Neuronal stem cell (in vitro differentiated cells): ENCODE results near the gene OR6S1.
"Not testable (repeated sequence)": the region's sequence is repeated elsewhere in the genome, so short reads cannot be mapped to it uniquely, and the experiment has no call there.

Experiments
- DNase-seq: peaks from one replicate; pipeline ENCODE4 v3.0.0-alpha.2; 2013; ENCODE audit warnings: low spot score
- H2AFZ ChIP-seq: one replicate; pipeline ENCODE4 v1.6.1; 2013; ENCODE audit warnings: mild to moderate bottlenecking, low read length, inconsistent platforms
- H2AK5ac ChIP-seq: 2 replicates; pipeline ENCODE4 v1.6.1; 2013; ENCODE audit warnings: low read depth, mild to moderate bottlenecking, inconsistent platforms, low read length, moderate library complexity, mixed read lengths
- H2BK120ac ChIP-seq: 2 replicates; pipeline ENCODE4 v1.6.1; 2013; ENCODE audit warnings: low read depth, mild to moderate bottlenecking, inconsistent platforms, low read length, moderate library complexity, mixed read lengths
- H2BK12ac ChIP-seq: one replicate; pipeline ENCODE4 v1.6.1; 2013; ENCODE audit warnings: low read length, inconsistent platforms
- H2BK15ac ChIP-seq: 2 replicates; pipeline ENCODE4 v1.6.1; 2013; ENCODE audit warnings: mild to moderate bottlenecking, low read length, inconsistent platforms, mixed read lengths
- H2BK5ac ChIP-seq: one replicate; pipeline ENCODE4 v1.6.1; 2013; ENCODE audit warnings: inconsistent platforms, mild to moderate bottlenecking, low read length, moderate library complexity
- H3K14ac ChIP-seq: one replicate; pipeline ENCODE4 v1.6.1; 2013; ENCODE audit warnings: low read length, inconsistent platforms
- H3K18ac ChIP-seq: 2 replicates; pipeline ENCODE4 v1.6.1; 2013; ENCODE audit warnings: low read length, inconsistent platforms
- H3K23ac ChIP-seq: 2 replicates; pipeline ENCODE4 v1.6.1; 2013; ENCODE audit warnings: low read depth, mild to moderate bottlenecking, mixed read lengths, low read length, inconsistent platforms; ENCODE audit not compliant: poor library complexity
- H3K27ac ChIP-seq: replicated peaks from 3 replicates; pipeline ENCODE4 v1.5.1; 2013; ENCODE audit warnings: low read length, inconsistent platforms
- H3K27me3 ChIP-seq, 3 experiments: 2 replicates each; pipeline ENCODE4 v1.6.1; 2013; ENCODE audit warnings: low read length in 3 of 3, mild to moderate bottlenecking in 2 of 3, inconsistent platforms in 1 of 3, low read depth in 1 of 3, mixed read lengths in 1 of 3, moderate library complexity in 1 of 3; ENCODE audit not compliant: control insufficient read depth in 3 of 3, insufficient read depth in 3 of 3
- H3K36me3 ChIP-seq, 2 donors: replicated peaks in 1 of 2; 2 replicates each; pipeline ENCODE4 v1.6.1; 2013; ENCODE audit warnings: low read length in 2 of 2; ENCODE audit not compliant: control insufficient read depth in 2 of 2, insufficient read depth in 2 of 2
- H3K4ac ChIP-seq: 2 replicates; pipeline ENCODE4 v1.6.1; 2013; ENCODE audit warnings: inconsistent platforms, mild to moderate bottlenecking, low read length, moderate library complexity
- H3K4me1 ChIP-seq, 2 donors: 1 replicate in 1 of 2; 2 replicates in 1 of 2; pipeline ENCODE4 v1.6.1; 2013; ENCODE audit warnings: low read length in 2 of 2, low read depth in 1 of 2; ENCODE audit not compliant: control insufficient read depth in 2 of 2, insufficient read depth in 1 of 2
- H3K4me2 ChIP-seq: one replicate; pipeline ENCODE4 v1.6.1; 2013; ENCODE audit warnings: mild to moderate bottlenecking, low read length, inconsistent platforms; ENCODE audit not compliant: insufficient read depth, poor library complexity, severe bottlenecking
- H3K4me3 ChIP-seq, 2 donors: 2 replicates each; pipeline ENCODE4 v1.5.1; 2013; ENCODE audit warnings: low read length in 2 of 2, mild to moderate bottlenecking in 2 of 2, inconsistent platforms in 1 of 2, moderate library complexity in 1 of 2
- H3K79me1 ChIP-seq: one replicate; pipeline ENCODE4 v1.6.1; 2013; ENCODE audit warnings: low read depth, mild to moderate bottlenecking, inconsistent platforms, low read length, moderate library complexity
- H3K9ac ChIP-seq: one replicate; pipeline ENCODE4 v1.6.1; 2013; ENCODE audit warnings: mild to moderate bottlenecking, low read depth, low read length, inconsistent platforms; ENCODE audit not compliant: poor library complexity
- H3K9me3 ChIP-seq, 2 donors: replicated peaks in 1 of 2; 2 replicates each; pipeline versions ENCODE3 to v1.6.1; 2013; ENCODE audit warnings: low read length in 2 of 2, mild to moderate bottlenecking in 2 of 2, inconsistent platforms in 1 of 2, low read depth in 1 of 2, mixed read lengths in 1 of 2, moderate library complexity in 1 of 2; ENCODE audit not compliant: control insufficient read depth in 2 of 2, insufficient read depth in 1 of 2
- H4K8ac ChIP-seq: one replicate; pipeline ENCODE4 v1.6.1; 2013; ENCODE audit warnings: low read depth, mild to moderate bottlenecking, inconsistent platforms, low read length, moderate library complexity
- H4K91ac ChIP-seq: one replicate; pipeline ENCODE4 v1.6.1; 2013; ENCODE audit warnings: low read length, low read depth, mild to moderate bottlenecking, inconsistent platforms; ENCODE audit not compliant: poor library complexity
- WGBS, 2 donors: extraction: QIAGEN DNeasy Blood & Tissue Kit; methylation state at CpG; one replicate each; pipeline ENCODE4 v1.1.7; 2013; ENCODE audit warnings: missing lambda C conversion rate in 2 of 2, mixed read lengths in 1 of 2; ENCODE audit not compliant: insufficient read length in 2 of 2, insufficient replicate concordance in 1 of 2; ENCODE audit errors: extremely low coverage in 2 of 2; 5-methylcytosine and 5-hydroxymethylcytosine counted together

Gene OR6S1

DNA sequence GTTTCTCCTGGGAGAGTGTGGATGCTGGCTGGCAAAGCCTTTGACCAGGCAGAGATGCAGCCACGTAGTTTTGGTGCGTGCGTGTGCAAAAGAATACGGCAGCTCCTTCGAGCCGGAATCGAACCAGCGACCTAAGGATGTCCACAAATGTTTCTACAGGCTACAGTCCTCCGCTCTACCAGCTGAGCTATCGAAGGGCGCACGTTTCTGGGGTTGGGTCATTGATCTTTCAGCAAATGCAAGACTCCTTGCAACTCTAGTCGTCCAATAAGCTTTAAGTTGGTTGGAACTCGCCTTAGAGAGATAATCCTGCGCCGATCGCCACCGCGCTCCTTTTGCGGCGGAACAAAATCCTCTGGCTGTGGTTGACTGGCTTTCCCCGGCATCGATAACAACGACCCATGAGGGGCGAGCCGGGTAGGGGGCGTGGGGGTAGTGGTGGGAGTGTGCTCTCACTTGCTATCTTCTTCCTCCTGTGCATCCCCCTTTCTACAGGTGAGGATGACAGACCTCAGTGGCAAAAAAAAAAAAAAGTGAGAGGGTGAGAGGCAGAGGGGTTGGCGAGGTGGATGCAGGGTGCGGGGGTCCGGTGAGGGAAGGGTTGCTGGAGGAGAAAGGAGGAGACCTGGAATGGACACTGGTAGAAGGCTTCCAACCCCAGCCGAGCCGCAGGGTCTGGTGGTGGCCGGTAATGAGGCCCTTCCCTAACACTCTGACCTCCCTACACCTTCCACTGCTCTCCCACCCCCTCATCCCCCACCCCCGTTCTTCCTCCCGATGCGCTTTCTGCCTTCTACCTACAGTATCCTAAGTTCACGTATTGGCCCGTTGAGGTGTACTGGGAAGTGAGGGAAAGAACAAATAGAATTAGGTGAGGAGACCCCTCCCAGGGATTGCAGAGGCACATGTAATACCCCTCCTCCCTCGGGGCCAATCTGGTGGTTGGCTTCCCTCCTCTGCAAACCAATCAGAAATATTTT, 11.8 kb upstream of the OR6S1 start:
- H2BK15ac ChIP-seq: no peak overlapping the region
- no peaks in the 10 kb centered on the region for H3K79me1 ChIP-seq
- DNase-seq: peak; percentile 72
- peak overlapping the region; percentile 56 for H3K4me2 ChIP-seq
- H3K4me3 ChIP-seq: peak overlapping the region; percentile 44 to 77
- no CpG with 5 or more reads among the region's 39 CpGs for WGBS, 2 donors
- no peak overlapping the region for H2BK5ac ChIP-seq
- no peak overlapping the region for H2BK120ac ChIP-seq
- no peak overlapping the region for H3K14ac ChIP-seq
- H3K18ac ChIP-seq: no peak overlapping the region
- peaks cover 0 to 44% (median 42%) of the 10 kb centered on the region in 3 experiments for H3K27me3 ChIP-seq
- H3K4me1 ChIP-seq: peaks cover 4 to 6% of the 10 kb centered on the region in 2 donors
- no peak overlapping the region for H4K91ac ChIP-seq
- no peak overlapping the region for H3K9ac ChIP-seq
- no peak overlapping the region for H3K23ac ChIP-seq
- H3K27ac ChIP-seq: no peak overlapping the region
- H3K9me3 ChIP-seq: peaks cover 0 to 2% of the 10 kb centered on the region in 2 donors
- H3K36me3 ChIP-seq: no peaks in the 10 kb centered on the region
- no peak overlapping the region for H2BK12ac ChIP-seq
- H2AK5ac ChIP-seq: no peak overlapping the region
- H4K8ac ChIP-seq: no peak overlapping the region
- H3K4ac ChIP-seq: no peak overlapping the region
- H2AFZ ChIP-seq: peak overlapping the region; percentile 70

DNA sequence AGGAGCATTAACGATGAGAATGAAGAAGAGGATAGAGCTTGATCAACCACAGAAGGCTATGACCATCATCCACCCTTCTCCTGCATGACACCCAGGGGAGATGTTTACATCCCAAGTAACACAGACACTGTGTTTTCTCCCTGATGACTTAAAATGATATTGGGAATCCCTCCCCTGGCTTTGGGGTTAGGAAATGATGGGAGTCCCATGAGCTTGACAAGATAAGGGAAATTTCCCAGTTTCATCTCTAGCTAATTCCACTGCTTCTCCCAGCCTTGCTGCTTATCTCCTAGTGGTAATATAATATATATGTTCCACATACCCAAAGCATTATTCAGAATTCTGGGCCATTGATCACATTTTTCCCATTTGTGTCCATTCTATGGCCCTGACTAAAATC, 4.0 kb upstream of the OR6S1 start:
- Histone ChIP-seq H3K36me3 (no peaks in the 10 kb centered on the region), H2BK12ac (no peak overlapping the region), H3K4ac (no peak overlapping the region), H3K4me1 (no peaks in the 10 kb centered on the region), H3K18ac (no peak overlapping the region), H3K23ac (no peak overlapping the region), H2BK120ac (no peak overlapping the region), H3K9ac (no peak overlapping the region), H3K9me3 (no peaks in the 10 kb centered on the region), H3K27me3 (peaks cover 0 to 32% (median 2%) of the 10 kb centered on the region in 3 experiments), H2BK15ac (no peak overlapping the region), H3K79me1 (no peaks in the 10 kb centered on the region), H2BK5ac (no peak overlapping the region), H3K4me2 (no peak overlapping the region), H3K14ac (no peak overlapping the region), H4K91ac (no peak overlapping the region), H4K8ac (no peak overlapping the region), H3K4me3 (no peak overlapping the region), H2AFZ (no peak overlapping the region), H3K27ac (no peak overlapping the region), H2AK5ac (no peak overlapping the region)
- no CpG with 5 or more reads among the region's 1 CpG for WGBS, 2 donors
- no peak for DNase-seq

DNA sequence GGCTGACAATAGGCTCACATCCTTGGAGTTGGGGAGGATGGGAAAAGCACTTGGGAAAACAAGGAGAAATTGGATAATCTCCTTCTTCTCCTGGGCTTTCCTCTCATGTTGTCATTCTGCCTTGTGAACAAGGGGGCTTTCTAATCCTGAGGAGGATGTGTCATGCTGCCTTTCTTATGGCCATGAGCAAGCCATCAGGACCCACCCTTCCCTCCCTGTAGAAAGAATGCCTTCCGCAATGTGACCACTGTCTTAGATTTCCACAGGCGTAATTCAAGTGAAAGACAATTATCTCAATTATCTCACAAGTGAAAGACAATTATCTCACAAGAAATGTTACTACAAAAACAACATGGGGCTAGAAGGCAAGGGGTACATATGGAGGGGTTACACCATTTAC, 3.0 kb upstream of the OR6S1 start:
- no peaks in the 10 kb centered on the region for H3K79me1 ChIP-seq
- no peak overlapping the region for H2BK12ac ChIP-seq
- H3K4me3 ChIP-seq: no peak overlapping the region
- no peak overlapping the region for H3K4me2 ChIP-seq
- WGBS, 2 donors: no CpG with 5 or more reads among the region's 2 CpGs
- H3K23ac ChIP-seq: no peak overlapping the region
- H3K9me3 ChIP-seq: no peaks in the 10 kb centered on the region
- H3K36me3 ChIP-seq: no peaks in the 10 kb centered on the region
- peaks cover 0 to 32% (median 2%) of the 10 kb centered on the region in 3 experiments for H3K27me3 ChIP-seq
- H3K27ac ChIP-seq: no peak overlapping the region
- no peak overlapping the region for H3K9ac ChIP-seq
- no peaks in the 10 kb centered on the region for H3K4me1 ChIP-seq
- H3K4ac ChIP-seq: no peak overlapping the region
- H2BK5ac ChIP-seq: no peak overlapping the region
- no peak for DNase-seq
- no peak overlapping the region for H2AFZ ChIP-seq
- H2BK120ac ChIP-seq: no peak overlapping the region
- no peak overlapping the region for H4K8ac ChIP-seq
- no peak overlapping the region for H2AK5ac ChIP-seq
- no peak overlapping the region for H3K18ac ChIP-seq
- H2BK15ac ChIP-seq: no peak overlapping the region
- H3K14ac ChIP-seq: no peak overlapping the region
- H4K91ac ChIP-seq: no peak overlapping the region

DNA sequence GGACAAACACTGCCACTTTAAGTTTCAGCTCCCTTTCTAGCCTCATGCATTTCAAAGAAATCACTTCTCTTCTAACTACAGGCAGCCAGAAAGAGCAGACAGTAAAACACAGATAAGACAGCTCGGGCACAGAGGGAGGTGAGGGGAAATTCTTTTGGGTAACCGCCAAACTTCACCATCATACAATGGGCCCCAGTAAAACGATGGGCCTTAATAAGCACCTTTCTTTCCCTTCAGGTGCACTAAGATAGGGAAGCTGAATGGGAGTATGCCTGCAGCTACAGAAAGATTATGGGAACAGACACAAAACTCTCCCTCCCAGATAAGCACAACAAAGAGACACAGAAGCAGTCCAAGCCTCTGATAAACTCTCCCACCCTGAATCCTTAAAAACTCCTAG, 1.3 kb upstream of the OR6S1 start:
- H3K9ac ChIP-seq, H4K91ac ChIP-seq, H2BK15ac ChIP-seq, H3K36me3 ChIP-seq, H3K4me2 ChIP-seq, H4K8ac ChIP-seq, H3K4me1 ChIP-seq, H2AK5ac ChIP-seq, H3K4me3 ChIP-seq, H3K4ac ChIP-seq, H3K14ac ChIP-seq, H2BK12ac ChIP-seq, H2BK120ac ChIP-seq, H3K23ac ChIP-seq, H3K27ac ChIP-seq, H3K79me1 ChIP-seq, H3K9me3 ChIP-seq, H3K18ac ChIP-seq, H2AFZ ChIP-seq, H2BK5ac ChIP-seq, DNase-seq: not testable (repeated sequence)
- WGBS, 2 donors: no CpG with 5 or more reads among the region's 3 CpGs
- H3K27me3 ChIP-seq: peaks cover 0 to 32% (median 2%) of the 10 kb centered on the region in 3 experiments
